SW 1271 (cell line): ENCODE measurements around the gene MMP12.

Source experiments
- DNase-seq, 2 experiments: peaks; one replicate each; lab custom pipeline; 2025; lab: John Stamatoyannopoulos, UW

The MMP12 gene

GRCh38 chr11:102850973-102851745, 23.6 kb downstream of the MMP12 start:
- peak in 1 of 2 experiments; percentile 24 for DNase-seq

GRCh38 chr11:102849311-102849710, 25.5 kb downstream of the MMP12 start:
- peak in 1 of 2 experiments; percentile 32 for DNase-seq

- DNase-seq, result peak in 1 of 2 experiments; percentile 24
Measured at GRCh38 chr11:102846292-102846691, 28.5 kb downstream of the MMP12 start.

GRCh38 chr11:102843489-102843888, 31.3 kb downstream of the MMP12 start, which contains the start of gene MMP3:
MMP3 (minus strand) TSS chr11:102843609; CDS start chr11:102843546, 63 bp downstream.
- peak in 1 of 2 experiments; percentile 52 for DNase-seq

GRCh38 chr11:102842930-102843329, 31.9 kb downstream of the MMP12 start:
- no peak for DNase-seq

- no peak for DNase-seq
Measured at GRCh38 chr11:102840018-102840417, 34.8 kb downstream of the MMP12 start.

GRCh38 chr11:102837646-102838045, 37.1 kb downstream of the MMP12 start:
- no peak for DNase-seq

GRCh38 chr11:102837156-102837555, 37.6 kb downstream of the MMP12 start:
- DNase-seq, result no peak

- DNase-seq, result no peak
Measured at GRCh38 chr11:102836290-102836875, 38.4 kb downstream of the MMP12 start.

- DNase-seq, result no peak
Measured at GRCh38 chr11:102833731-102834130, 41.1 kb downstream of the MMP12 start.

GRCh38 chr11:102832612-102833011, 42.2 kb downstream of the MMP12 start:
- DNase-seq, result no peak

GRCh38 chr11:102831489-102832440, 43.0 kb downstream of the MMP12 start:
- DNase-seq, result no peak

- DNase-seq, result no peak
Measured at GRCh38 chr11:102831128-102831488, 43.7 kb downstream of the MMP12 start.

- DNase-seq, result no peak
Measured at GRCh38 chr11:102830001-102830727, 44.6 kb downstream of the MMP12 start.

GRCh38 chr11:102829316-102830000, 45.3 kb downstream of the MMP12 start:
- no peak for DNase-seq

GRCh38 chr11:102824556-102824955, 50.2 kb downstream of the MMP12 start:
- no peak for DNase-seq

GRCh38 chr11:102819491-102819890, 55.3 kb downstream of the MMP12 start:
- no peak for DNase-seq

- no peak for DNase-seq
Measured at GRCh38 chr11:102813484-102813883, 61.3 kb downstream of the MMP12 start.
